HG03103 (cell line): ENCODE data around the gene ANKDD1A.

ENCODE experiments used
- ATAC-seq: cut with Tn5 transposase; IDR thresholded peaks from one replicate; pipeline ENCODE4 v1.9.1; 2021; ENCODE audit warnings: low read depth; ENCODE audit not compliant: unreplicated experiment

Gene ANKDD1A

DNA sequence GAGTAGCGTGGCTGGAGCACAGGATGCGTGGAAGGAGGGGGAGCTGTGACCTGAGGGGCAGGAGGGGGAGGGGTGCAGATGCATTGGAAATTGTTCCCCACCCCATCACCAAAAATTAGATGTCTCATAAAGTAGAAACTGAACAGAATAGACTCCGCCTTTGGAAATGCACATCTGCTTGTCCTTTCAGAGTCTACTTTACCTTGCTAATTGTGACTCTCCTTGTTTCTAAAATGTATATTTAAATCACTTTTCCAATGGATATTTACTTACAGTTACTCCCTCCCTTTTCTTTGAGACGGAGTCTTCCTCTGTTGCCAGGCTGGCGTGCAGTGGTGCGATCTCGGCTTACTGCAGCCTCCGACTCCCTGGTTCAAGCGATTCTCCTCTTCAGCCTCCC, 47.4 kb downstream of the ANKDD1A start:
- no peak for ATAC-seq

DNA sequence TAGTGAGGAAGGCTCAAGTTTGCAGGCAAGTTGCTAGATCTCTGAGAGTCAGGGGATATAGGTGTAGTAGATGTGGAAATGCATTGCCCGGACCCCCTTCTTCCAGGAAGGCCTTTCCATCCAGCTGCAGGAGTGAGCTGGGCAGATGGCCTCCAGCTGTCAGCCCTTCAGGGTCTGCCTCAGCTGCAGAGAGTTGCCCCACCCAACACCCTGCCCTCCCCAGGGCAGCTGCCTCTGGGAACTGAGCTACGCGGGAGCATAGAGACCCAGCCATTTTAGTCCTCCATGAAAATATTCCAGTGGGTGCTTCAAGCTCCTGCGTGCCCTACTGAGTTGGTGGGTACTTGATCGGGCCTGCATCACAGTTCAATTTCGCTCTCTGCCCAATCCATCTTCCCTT, 48.5 kb downstream of the ANKDD1A start:
- ATAC-seq = no peak

DNA sequence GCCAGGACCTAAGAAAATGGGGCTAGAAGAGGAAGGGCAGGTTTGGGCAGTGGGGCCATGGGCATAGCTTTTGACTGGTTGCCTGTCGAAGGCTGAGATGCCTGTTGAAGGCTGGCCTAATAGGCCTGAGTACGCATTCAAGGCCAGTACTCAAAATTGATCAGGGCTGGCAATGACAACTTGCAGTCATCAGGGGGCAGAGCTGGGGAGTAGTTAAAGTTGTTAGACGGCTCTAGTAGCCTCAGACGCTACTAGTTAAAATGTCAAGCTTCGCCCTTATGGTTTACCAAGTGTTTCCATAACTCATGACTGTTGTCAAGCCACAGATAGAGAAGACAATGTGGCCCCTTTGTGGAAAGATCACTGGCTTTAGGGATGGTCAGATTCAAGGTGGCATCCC, 49.3 kb downstream of the ANKDD1A start:
- no peak for ATAC-seq

DNA sequence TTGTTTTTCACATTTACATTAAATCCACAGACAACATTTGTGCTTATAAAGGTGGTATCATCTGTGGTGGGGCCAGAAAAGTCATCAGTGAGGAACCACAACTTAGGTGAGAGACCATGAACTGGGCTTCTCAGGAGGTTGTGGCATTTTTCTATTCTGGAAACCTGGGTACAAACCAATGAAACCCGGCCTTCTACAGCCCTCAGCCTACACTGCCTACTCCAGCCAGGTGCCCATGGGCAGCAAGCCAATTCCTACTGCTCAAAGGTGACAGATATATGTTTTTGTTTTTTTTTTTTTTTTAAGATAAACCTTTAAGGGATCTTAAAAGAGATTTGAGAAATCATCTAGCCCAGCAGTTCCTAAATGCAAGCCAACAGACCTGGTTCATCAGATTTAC, 57.7 kb downstream of the ANKDD1A start:
- ATAC-seq = no peak

DNA sequence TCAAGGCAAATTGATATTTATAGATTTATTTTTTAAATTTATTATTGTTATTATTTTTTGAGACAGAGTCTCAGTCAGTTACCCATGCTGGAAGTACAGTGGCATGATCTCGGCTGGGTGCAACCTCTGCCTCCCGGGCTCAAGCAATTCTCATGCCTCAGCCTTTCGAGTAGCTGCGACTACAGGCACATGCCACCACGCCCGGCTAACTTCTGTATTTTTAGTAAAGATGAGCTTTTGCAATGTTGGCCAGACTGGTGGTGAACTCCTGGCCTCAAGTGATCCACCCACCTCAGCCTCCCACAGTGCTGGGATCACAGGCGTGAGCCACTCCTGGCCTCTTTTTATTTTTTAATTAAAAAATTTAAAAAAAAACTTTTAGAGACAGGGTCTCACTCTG, 59.0 kb downstream of the ANKDD1A start:
- ATAC-seq = no peak

DNA sequence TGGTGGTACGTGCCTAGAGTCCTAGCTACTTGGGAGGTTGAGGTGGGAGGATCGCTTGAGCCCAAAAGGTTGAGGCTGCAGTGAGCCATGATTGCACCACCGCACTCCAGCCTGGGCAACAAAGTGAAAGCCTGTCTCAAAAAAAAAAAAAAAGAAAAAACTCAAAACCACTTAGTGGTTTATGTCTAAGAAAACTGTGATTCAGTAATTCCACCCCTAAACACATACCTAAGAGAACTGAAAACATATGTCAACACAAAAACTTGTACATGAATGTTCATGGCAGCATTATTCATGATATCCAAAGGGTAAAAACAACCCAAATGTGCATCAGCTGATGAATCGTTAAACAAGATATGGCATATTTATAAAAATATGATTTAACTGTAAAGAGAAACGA, 63.7 kb downstream of the ANKDD1A start:
- ATAC-seq = no peak

DNA sequence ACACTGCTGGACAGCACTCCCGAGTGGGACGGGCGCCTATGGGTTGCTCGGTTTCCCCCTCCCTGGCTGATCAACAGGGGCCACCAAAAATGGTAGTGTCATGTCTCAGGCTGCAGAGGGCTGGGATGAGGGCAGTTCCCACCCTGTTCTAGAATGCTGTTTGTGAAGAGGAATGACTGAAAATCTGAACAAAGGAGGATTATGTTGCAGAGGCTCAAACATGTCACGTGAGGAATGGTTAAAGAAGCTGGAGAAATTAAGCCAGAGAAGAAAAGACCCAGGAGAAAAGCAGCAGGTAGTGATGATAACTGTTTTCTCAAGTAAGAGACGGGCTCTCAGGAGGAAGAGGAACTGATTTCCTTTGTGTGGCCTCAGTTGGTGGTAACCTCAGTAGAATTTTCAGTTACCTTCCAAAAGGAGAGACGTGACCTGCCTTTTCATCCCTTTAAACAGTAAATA, 67.6 kb downstream of the ANKDD1A start:
- no peak for ATAC-seq

DNA sequence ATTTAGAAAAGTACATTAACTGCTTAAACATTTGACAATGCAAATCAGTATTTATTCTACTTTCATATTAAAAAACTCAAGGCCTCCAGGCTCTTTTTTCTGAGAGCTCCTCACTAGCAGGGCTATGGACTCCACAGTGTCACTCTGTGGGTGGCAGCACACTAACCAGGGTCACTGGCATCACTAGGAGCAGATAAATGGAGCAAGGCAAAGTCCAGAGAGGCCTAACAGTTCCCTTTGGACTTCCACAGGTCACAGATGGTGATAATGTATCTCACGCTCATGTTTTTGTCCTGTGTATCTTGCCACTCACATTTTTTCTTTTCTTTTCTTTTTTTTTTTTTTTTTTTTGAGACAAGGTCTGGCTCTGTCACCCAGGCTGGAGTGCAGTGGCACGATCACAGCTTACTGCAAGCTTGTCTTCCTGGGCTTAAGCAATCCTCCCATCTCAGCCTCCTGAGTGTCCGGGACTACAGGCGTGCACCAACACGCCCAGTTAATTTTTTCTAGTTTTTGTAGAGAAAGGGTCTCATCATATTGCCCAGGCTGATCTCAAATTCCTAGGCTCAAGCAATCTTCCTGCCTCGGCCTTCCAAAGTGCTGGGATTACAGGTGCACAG, 70.2 kb downstream of the ANKDD1A start:
- no peak for ATAC-seq

DNA sequence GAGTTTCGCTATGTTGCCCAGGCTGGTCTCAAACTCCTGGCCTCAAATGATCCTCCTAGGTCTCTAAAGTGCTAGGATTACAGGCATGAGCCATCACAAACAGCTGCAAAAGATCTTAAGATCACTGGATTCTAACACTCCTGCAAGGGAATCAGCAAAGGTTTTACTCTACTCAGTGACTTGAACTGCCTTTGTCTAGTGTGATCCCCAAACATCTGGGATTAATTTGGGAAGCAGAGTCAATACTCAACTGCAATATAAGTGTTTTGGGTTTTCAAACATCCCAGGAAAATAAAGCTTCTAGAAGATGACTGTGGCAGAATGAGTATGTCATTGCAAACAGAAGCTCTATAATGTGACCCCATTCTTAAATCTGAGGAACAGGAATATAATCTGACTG, 70.8 kb downstream of the ANKDD1A start:
- no peak for ATAC-seq

DNA sequence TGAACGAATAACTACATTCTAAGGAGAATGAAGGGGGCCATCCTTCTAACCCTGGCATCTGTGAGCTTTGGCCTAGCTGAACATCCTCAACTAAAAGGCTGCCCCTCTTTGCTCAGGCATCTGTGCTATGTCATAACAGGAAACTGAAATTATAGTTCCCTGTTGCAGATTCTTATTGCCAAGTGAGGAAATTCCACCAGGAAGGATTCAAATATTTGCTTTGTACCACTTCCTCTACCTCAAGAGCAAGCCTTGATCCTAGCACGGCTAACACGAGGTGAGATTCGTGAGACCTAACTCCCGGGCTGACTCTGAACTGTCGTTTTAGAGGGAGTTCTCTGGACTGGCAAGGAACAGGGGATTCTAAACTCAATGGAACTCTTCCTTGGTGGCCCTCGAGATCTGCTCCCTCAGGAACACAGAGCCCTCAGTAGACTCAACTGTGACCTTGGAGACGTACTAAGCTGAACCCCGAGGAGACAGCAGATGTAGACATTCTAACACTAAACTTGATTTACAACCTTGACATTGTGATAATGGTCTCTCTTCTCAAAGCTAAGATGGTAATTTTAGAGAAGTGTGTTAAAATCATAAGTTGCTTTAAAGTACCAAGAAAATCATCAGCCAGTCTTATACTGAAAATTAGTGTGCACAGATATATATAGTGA, 73.8 kb downstream of the ANKDD1A start:
- no peak for ATAC-seq

DNA sequence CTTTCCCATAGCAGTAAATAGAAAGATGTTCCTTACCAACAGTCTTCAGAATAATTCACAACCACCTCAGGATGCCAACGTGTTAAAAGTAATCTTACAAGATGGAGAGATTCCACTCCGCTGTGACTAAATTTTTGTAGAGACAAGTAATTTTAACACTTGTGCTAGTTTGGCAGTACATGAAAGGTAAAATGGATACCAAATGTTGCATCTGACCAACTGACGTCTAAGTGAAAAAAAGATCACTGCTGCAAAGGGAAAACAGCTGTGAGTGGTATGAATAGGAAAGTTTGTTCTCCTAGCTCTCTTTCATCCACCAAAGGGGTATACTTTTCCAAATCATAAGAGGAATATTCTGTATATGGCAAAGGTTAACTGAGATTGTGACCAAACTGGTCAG, 75.4 kb downstream of the ANKDD1A start:
- ATAC-seq = no peak

DNA sequence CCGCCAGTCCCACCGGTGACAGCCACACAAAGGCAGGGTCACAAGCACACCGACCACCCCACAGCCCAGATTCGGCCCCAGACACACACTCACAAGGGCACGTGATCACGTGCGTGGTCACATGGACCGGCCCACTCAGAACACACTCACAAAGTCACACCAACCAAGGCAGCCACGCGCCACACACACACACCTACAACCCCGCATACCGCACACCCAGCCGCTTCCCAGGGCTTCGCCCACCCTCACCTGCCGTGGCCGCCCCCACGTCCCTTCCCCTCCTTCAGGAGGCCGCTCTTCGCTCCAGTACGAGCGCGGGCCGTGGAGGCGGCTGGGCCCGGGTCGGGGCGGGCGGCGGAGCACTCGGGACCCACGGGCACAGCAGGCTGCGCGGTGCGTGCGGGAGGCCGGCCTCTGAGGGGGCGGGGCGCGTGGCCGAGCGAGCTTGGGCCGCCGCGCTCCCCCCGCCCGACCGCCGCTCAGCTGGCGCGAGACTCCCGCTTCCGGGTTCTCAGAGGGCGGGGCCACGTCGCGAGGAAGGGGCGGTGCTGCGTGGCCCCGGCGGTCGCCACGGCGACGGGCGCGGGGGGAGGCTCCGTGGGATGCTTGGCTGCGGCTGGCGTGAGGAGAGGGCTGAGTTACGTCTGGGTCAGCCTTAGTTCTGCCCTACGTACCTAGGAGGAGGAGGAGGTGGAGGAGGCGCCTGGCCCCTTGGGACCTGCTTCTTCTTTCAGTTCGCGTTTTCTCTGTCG, 77.9 kb downstream of the ANKDD1A start, which contains the start of gene SPG21:
TSS of gene SPG21 (minus strand) at position 499 of the 752 bp plus-strand sequence. CDS start 6,345 bp downstream, outside the sequence.
- peak; percentile 92 for ATAC-seq

DNA sequence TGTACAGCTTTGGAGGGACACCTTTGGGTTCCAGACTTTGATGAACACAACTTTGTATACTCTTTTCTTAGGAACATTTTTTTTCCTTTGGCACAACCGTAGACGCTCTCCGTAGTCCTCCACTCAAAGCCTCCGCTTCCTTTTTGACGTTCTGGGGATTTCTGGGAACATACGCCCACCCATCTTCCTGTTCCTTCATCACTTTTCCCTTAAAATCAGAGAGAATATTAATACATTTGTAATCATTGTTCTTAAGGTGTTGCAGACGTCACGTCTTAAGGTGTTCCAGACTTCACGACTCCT, 78.4 kb downstream of the ANKDD1A start:
- no peak for ATAC-seq

DNA sequence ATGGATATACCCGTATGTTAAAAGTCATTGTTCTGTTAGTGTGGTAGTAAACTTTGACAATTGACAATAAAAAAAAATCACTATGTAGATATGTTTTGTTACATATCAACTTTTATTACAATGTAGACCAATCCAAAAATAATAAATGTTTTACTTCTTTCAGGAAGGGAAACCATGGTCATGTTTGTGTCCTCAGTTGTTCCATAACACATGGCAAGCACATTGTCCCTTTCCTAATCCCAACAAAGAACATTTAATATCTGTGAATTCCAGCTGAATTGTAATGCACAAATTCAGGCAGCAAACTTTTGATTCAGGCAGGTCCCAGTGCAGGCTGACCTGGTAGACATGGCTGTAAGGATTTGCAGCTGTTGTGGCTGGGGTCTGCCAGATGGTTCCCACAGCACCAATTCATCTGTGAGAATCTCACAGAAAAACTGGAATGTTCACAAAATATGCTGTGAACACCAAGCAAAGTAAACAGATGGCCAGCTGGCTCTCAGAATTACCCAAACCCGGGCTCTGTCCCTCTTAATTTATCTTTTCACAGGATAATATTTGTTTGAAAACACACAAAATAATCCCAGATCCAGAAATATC, 79.9 kb downstream of the ANKDD1A start:
- ATAC-seq = no peak

DNA sequence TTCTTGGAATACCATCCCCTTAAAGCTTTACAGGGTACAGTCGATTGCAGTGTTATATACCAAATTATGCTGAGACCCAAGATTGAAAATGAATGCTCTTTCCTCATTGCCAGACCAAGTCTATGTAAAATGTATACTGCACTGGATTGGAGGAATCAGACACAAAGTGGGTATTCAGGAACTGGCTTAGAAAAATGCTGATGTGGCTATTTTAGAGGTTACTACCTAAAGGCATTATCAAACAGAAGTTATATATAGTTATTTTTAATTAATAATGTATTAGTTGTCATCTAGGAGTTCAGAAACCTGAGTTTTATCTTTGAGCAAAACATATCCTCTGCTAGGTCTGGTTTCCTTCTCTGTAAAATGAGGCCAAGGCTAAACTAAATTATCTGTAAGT, 81.6 kb downstream of the ANKDD1A start:
- ATAC-seq = no peak

DNA sequence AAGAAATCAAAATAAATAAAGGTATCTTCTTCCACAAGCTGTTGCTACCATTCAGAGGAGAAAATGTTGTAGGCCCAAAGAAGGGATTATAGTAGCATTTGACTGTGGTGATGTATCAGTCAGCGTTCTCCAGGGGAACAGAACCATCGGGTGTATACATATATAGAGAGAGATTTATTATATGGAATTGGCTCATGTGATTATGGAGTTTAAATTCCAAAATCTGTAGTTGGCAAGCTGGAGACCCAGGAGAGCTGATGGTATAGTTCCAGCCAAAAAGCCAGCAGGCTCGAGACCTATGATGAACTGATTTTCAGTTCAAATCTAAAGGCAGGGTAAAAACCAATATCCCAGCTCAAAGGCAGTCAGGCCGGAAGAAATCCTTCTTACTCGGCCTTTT, 85.4 kb downstream of the ANKDD1A start:
- no peak for ATAC-seq

DNA sequence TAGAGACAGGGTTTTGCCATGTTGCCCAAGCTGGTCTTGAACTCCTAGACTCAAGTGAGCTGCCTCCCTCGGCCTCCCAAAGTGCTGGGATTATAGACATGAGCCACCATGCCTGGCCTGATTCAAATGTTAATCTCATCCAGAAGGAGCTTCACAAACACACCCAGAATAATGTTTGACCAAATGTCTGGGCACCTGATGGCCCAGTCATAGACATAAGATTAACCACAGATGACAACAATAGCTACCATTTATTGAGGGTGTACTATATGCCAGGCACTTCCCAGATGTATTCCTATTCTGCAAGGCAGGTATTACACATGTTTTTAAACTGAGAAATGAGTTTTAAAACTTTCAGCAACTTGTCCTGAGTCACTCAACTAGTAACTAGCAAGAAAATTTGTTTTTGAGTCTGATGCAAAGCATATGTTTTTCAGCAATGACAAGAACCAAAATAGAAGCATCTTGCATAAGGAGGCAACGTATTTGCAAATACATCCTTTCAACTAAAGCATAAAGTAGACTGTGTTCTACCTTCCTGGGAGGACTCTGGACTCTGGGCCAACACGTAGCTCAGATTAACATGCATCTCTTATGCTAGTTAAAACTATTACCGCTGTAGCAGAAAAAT, 86.2 kb downstream of the ANKDD1A start:
- no peak for ATAC-seq

DNA sequence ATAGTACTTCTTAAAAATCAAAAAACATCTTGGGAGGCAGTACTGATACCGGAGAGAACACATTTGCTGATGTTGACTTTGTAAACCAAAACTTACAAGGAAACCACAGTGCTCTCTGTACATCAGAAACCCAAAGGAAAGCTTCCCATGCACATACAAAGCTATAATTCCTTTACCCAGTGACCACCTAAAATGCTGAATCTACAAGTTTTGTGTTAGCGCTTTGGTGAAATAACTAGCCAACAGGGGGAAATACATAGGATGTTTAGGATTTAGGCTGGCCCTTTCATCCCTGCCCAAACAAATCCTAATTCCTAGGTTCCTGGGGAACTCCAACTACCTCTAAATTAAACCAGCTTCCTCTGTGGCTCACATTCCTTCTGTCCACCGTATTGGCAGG, 93.3 kb downstream of the ANKDD1A start:
- ATAC-seq = no peak

DNA sequence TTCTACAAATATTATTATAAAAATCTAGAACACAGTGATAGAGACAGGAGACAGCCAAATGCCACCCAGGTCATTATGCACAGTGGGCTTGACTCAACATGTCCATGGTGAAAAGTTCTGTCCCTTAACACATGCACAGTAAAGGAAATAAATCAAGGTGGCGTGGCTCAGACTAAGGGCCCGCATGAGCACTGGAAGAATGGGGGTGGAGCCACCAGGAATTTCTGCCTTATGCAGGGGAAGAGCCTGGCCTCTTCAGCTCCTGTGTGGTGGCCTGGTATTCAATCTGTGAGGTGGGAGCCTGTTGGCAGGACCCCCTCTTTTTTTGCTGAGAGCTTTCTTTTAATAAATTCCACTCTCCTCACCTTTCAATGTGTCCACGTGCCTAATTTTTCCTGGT, 95.2 kb downstream of the ANKDD1A start:
- ATAC-seq = no peak
